Measurements from ENCODE around the gene RNF182.
"Not testable (repeated sequence)": the region's sequence is repeated elsewhere in the genome, so short reads cannot be mapped to it uniquely, and the experiment has no call there.

The RNF182 gene

GRCh38 chr6:14017626-14018475 is 93.1 kb downstream of the RNF182 start:
- TF ChIP-seq, protein P1, sequence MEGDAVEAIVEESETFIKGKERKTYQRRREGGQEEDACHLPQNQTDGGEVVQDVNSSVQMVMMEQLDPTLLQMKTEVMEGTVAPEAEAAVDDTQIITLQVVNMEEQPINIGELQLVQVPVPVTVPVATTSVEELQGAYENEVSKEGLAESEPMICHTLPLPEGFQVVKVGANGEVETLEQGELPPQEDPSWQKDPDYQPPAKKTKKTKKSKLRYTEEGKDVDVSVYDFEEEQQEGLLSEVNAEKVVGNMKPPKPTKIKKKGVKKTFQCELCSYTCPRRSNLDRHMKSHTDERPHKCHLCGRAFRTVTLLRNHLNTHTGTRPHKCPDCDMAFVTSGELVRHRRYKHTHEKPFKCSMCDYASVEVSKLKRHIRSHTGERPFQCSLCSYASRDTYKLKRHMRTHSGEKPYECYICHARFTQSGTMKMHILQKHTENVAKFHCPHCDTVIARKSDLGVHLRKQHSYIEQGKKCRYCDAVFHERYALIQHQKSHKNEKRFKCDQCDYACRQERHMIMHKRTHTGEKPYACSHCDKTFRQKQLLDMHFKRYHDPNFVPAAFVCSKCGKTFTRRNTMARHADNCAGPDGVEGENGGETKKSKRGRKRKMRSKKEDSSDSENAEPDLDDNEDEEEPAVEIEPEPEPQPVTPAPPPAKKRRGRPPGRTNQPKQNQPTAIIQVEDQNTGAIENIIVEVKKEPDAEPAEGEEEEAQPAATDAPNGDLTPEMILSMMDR (conservative IDR thresholded peaks at IDR 0.05), result no peak
- TF ChIP-seq ZFX (IDR thresholded peaks at IDR 0.05), result no peak
- H3K27ac ChIP-seq, result no peak overlapping the region

DNA sequence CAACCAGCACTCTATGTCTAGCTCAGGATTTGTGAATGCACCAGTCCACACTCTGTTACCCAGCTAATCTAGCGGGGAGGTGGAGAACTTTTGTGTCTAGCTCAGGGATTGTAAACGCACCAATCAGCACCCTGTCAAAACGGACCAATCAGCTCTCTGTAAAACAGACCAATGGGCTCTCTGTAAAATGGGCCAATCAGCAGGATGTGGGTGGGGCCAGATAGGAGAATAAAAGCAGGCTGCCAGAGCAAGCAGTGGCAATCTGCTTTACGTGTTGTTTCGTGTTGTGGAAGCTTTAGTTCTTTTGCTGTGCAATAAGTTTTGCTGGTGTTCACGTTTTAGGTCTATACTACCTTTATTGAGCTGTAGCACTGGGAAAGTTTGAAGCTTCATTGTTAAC is 93.8 kb downstream of the RNF182 start:
- not testable (repeated sequence) for H3K27ac ChIP-seq

DNA sequence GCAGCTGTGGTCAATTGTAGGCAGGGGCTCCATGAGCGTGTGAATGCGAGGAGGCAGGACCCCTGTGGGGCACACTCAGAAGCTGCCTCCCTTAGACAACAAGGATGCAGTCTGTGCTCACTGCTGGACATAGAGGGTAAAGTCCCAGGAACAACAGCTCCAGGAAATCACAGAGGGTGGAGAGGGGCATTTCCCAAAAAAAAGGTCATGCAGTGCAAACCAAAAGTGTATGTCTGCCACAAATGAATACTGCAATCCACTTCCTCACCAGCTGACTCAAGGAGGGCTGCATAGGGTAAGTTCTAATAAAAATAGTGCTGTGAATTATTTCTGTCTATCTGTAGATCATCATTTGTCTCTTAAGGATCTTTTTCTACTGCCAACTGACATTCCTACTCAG is 95.8 kb downstream of the RNF182 start:
- H3K27ac ChIP-seq, result no peak overlapping the region
- no peak for TF ChIP-seq ZFX (IDR thresholded peaks at IDR 0.05)
- TF ChIP-seq, protein P1 (conservative IDR thresholded peaks at IDR 0.05), result no peak

GRCh38 chr6:14021449-14021848 is 96.7 kb downstream of the RNF182 start:
- TF ChIP-seq, protein P1 (conservative IDR thresholded peaks at IDR 0.05), result no peak
- H3K27ac ChIP-seq, result no peak overlapping the region

- H3K27ac ChIP-seq, result no peak overlapping the region
These were observed 97.9 kb downstream of the RNF182 start for GRCh38 chr6:14022673-14023072.

DNA sequence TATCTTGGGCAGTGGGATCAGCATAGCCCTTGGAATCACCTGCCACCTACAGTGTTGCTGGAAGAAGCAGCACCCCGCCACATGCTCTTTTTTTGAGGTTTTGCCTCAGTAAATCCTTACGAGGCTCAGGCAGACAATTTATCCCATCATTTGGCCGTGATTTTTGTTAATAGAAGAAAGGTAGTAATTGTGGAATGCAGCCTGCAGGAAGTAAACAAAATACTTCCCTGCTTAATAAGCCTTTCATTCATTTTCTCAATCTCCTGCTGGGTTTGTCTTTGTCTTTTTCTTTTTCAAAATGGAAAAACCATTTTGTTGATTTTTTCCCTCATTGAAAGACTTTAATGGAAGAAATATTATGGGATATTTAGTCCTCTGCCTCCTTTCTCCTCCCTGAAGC is 99.1 kb downstream of the RNF182 start:
- no peak overlapping the region for H3K27ac ChIP-seq
- TF ChIP-seq ZFX (IDR thresholded peaks at IDR 0.05), result no peak

More at GRCh38 chr6:14022673-14023072, 97.9 kb downstream of the RNF182 start:
- no peak for TF ChIP-seq ZFX (IDR thresholded peaks at IDR 0.05)
- TF ChIP-seq, protein P1 (conservative IDR thresholded peaks at IDR 0.05), result no peak

- no peak overlapping the region for H3K27ac ChIP-seq
- no peak for TF ChIP-seq ZFX (IDR thresholded peaks at IDR 0.05)
- TF ChIP-seq, protein P1 (conservative IDR thresholded peaks at IDR 0.05), result no peak
These were observed 100.4 kb downstream of the RNF182 start for GRCh38 chr6:14025160-14025559.

- no peak for TF ChIP-seq ZFX (IDR thresholded peaks at IDR 0.05)
- TF ChIP-seq, protein P1 (conservative IDR thresholded peaks at IDR 0.05), result no peak
- no peak overlapping the region for H3K27ac ChIP-seq
These were observed 102.2 kb downstream of the RNF182 start for GRCh38 chr6:14026831-14027539.

Data from C4-2B (cell line).